ENCODE data around the gene COL20A1.
"Not testable (repeated sequence)": the region's sequence is repeated elsewhere in the genome, so short reads cannot be mapped to it uniquely, and the experiment has no call there.

Gene COL20A1

DNA sequence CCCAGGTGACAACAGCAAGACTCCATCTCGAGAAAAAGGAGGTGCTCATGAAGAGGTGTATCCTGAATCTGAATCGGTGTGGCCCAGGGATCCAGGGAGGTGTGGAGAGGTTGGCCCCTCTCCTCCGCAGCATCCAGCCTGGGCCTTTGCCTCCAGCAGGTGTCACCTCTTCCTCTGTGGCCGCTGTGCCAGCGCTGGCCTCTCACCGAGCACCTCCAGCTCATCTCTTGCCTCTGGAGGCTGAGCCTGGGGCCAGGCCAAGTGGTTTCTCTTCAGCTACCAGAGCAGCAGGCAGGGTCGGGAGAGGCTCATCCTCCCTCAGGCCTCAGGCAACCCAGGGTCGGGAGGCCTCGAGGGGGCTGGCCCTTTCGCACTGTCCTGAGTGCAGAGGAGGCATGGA, 1.2 kb upstream of the COL20A1 start:
- DNase-seq (ENCODE audit: low read depth) = no peak

DNA sequence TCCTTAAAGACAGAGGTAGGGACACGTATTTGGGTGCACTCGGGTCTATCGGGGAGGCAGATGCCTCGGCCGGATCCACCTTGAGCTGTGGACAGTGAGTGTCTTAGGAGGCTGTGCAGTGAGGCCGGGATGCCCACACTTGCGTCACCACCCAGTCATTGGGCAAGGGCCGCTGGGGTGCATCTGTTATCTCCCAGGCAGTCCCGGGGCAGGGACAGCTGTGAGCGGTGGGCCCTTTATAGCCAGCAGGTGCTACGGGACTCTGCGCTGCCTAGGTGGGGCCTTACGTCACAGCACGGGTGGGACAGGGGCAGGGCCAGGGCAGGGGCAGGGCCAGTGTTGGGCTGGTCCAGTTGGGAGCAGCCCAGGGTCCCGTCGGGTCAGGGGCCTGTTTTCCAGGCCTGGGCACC, 689 bp upstream of the COL20A1 start:
- no peak for DNase-seq (ENCODE audit: low read depth)

DNA sequence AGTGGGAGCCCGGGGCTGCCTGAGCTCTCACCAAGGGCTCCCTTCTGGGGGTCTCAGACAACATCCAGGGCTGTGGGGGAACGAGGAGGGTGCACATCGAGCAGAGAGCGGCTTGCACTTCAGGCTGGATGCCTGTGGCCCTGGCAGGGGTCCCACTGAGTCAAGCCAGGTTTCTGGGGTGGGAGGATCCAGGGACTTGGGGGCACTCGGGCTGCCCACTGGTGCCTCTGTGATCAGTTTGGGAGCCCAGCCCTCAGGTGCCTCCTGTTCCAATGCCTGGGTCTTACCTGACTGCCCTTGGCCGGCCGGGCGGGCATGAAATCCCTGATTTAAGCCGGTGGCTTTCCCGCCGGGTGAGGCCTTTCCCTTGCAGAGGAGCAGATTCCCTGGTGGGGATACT, 470 bp downstream of the COL20A1 start:
- DNase-seq (ENCODE audit: low read depth) = no peak

DNA sequence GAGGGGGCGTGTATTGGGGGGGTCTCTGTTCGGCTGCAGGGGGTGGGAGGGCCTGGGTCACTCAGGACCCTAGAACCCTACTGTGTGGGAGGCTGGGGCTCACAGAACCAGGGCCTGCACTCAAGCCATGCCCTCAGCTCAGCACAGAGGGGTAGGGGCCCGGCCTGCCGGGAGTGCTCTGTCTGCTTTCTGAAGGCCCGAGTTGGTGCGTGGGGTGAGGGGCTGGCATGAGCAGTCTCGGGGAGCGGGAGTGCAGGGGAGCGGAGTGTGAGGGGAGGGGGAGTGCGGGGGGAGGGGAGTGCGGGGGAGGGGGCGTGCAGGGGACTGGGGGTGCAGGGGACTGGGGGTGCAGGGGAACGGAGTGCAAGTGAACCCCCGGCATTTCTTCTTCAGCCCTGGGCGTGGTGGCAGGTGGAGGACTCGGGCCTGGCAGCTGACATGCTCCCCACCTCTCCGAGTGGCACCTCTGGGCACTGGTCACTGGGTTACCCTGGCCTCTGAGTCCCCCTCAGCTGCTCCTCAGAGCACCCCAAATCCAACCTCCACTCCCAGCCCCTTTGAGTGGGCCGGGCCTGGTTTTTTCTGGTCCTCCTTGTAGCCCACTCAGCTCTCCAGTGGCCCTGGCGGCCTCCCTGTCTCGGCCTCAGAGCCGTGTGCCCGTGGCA, 1.0 kb downstream of the COL20A1 start:
- no peak for DNase-seq (ENCODE audit: low read depth)

DNA sequence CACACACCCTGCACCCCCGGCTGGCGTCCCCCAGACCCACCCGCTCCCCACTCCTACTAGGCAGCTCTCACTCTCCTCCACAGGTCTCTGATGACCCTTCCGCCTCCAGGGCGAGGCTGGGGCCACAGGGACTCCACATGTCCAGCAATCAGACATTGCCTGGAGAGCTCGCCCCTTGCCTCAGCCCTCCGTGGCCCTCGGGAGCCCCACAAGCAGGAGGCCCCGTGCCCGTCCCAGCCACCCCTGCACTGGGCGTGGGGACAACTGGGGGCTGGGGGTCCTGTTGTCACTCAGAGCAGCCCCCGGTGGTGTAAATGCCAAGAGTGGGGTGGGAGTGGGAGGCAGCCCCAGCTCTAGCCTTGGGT, 1.5 kb downstream of the COL20A1 start:
- no peak for DNase-seq (ENCODE audit: low read depth)

DNA sequence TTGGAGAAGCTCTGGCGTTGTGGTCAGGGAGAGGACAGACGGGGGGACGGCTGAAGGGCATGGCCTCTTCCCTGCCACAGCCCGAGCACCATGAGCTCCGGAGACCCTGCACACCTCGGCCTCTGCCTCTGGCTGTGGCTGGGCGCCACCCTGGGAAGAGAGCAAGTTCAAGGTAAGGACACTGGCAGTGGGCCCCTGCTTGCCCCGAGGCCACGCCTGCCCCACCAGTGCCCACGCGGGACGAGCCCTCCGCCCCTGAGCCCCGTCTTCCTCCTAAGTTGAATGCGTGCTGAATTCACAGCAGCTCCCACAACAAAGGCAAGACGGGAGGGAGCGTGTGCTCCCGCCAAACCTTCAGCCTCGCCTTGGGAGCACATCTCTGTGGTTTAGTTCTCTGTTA, 2.0 kb downstream of the COL20A1 start:
- no peak for DNase-seq (ENCODE audit: low read depth)

DNA sequence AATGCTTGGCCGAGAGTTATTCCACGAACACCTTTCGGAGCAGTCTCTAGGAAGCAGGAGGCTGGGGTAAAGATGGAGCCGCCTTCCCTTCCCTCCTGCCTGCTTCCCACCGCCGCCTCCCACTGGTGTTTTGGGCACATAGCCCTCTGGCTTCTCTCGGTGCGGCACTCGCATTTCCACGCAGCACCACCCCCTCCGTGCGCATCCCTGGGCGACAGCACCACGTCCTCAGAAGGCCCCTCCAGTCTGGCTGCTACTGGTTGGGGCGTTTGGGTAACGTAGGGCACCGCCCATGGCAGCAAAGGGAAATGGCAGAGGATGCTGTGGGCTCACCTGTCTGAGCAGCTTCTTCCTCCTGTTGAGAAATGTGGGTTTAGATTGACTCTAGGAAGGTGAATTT, 2.4 kb downstream of the COL20A1 start:
- DNase-seq (ENCODE audit: low read depth) = no peak

DNA sequence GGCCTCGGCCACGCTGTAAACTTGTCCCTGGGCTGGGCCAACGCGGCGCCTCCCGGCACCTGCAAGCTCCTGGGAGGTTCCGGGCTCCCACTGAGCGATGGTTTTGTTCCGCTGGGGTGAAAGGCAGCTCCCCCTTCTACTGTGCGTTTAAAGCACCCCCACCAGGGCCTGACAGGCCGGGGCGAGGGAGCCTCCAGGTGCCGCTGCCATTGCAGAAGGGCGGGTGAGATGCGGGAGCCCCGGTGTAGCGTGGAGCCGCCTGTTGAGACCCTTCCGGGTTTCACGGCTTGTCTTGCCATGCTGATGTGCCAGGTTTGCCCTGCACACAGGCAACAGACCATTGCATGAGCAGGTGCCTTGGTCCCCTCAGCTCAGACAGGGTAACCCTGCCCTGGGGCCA, 2.9 kb downstream of the COL20A1 start:
- DNase-seq (ENCODE audit: low read depth) = no peak

DNA sequence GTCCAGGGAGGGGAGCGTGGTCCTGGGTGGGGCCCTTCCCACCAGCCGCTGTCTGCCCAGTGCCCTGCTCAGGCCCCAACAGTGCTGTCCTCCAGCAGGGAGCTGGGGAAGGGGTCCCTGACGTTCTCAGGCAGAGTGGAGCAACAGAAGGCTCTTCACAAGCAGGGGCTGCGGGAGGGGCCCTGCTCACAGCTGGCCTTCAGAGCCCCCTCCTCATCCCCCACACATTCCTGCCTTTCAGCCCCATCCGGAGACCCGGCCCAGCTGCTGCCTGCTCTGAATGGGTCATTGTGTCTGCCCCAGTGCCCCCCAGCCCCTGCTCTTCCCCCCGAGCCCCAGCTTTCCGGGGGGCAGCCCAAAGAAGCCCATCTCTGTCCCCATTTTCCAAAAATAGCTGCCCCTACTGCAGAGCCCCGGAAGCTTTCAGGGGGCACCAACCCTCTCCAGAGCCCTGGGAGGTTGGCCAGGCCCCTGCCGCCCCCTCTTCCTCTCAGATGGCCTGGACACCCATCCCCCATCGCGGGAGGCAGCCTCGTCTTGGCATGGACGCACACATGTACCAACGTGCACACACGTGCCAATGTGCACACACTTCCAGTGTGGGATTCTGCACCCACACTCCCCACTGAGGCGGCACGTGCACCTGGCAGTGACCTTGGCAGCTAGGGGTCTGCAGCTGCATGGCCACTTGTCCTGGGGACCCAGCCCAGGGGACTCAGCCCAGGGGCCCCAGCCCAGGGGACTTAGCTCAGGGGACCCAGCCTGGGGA, 3.7 kb downstream of the COL20A1 start:
- DNase-seq (ENCODE audit: low read depth) = no peak

DNA sequence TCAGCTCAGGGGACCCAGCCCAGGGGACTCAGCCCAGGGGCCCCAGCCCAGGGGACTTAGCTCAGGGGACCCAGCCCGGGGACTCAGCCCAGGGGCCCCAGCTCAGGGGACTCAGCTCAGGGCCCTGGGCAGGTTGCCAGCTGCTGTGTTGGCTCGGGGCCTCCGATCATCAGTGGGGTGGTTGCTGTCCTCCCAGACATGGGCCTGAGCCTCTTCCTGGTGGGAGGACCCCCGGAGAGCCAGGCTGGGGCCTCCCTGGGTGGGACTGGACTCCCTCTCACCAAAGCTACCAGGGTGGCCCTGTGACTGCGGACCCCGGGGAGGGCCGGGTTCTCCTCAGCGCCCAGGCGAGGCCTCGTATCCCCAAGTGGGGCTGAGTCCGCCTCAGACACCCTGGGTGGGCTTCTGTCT, 4.4 kb downstream of the COL20A1 start:
- no peak for DNase-seq (ENCODE audit: low read depth)

DNA sequence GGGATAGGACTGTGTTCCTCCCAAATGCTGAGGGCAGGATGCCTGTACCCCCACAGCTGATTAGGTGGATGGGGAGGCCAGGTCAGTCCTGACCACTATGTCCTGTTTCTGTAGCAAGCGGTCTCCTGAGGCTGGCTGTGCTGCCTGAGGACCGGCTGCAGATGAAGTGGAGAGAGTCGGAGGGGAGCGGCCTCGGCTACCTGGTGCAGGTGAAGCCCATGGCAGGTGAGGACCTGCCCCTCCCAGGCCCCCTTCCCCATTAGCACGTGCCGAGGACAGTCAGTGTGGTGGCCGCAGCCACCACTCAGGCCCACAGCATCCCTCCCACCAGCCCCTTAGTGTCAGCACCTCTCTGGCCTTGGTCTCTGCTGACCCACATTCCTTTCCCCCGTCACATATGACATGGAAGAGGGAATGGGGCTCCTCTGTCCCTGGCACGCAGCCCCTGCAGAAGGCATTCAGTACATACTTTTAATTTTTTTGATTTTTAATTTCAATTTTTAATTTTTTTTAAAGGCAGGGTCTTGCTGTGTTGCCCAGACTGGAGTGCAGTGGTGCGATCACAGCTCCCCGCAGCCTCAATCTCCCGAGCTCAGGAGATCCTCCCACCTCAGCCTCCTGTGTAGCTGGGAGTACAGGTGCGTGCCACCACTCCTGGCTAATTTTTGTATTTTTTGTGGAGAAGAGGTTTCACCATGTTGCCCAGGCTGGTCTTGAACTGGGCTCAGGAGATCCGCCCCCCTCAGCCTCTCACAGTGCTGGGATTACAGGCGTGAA, 5.0 kb downstream of the COL20A1 start:
- no peak for DNase-seq (ENCODE audit: low read depth)

DNA sequence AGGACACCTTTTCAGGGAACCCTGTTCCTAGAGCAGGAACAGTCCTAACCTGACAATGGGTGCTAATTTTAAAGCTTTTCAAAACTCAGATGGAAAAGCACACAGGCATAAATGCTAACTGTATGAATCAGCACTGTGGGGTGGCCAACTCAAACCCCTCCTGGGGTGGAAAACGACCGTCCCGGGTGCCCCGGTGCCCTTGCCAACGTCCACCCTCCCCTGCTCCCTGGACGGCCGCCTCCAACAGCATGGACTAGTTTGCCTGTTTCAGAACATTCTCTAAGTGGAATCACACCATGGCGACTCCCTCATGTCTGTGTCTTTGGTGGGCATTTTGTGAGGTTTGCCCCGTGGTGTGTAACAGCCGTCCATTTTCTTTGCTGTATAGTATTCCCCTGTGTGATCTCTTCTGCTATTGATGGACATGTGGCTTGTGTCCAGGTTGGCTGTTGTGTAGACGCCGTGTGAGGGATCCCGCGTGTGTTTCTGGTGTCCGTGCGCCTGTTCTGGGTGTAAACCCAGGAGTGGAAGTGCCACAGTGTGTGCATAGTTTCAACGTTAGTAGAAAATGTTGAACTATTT, 5.8 kb downstream of the COL20A1 start:
- no peak for DNase-seq (ENCODE audit: low read depth)

DNA sequence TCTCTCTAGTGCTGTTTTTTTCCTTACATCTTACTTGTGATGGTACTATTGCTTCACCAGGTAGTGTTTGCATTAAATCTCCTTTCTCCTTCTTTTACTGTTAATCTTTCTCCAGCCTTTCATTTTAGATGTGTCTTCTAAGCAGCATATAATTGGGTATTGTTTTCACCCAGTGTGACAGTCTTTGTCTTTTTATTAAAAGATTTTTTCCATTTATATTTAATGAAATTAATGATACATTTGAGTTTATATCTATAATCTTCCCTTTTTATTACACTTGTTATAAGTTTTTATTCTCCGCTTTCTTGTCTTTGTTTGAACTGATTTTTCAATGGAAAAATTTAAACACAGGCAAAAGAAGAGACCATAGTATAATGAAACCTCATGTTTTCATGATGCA, 8.7 kb downstream of the COL20A1 start:
- DNase-seq (ENCODE audit: low read depth) = no peak

DNA sequence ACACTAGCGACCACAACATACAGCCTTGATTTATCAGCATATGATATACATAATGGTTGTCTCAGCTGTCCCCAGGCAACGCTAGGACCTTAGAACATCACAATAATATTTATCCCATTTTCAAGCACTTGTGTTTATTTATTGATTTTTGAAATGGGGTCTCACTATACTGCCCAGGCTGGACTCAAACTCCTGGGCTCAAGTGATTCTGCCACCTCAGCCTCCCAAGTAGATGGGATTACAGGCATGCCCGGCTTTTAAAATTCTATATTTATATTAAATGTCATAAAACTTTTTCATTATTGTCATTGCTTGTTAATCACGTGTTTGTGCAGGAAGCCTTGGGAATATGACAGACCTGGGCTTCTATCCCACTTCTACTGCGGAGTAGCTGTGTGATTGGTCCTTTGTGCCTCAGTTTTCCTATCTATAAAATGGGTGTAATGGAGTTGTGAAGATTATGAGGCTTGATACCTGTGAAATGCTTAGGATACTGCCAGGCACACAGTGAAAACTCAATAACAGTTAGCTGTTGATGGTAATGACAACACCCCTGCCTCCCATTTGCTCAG, 10.2 kb downstream of the COL20A1 start:
- DNase-seq (ENCODE audit: low read depth) = no peak

DNA sequence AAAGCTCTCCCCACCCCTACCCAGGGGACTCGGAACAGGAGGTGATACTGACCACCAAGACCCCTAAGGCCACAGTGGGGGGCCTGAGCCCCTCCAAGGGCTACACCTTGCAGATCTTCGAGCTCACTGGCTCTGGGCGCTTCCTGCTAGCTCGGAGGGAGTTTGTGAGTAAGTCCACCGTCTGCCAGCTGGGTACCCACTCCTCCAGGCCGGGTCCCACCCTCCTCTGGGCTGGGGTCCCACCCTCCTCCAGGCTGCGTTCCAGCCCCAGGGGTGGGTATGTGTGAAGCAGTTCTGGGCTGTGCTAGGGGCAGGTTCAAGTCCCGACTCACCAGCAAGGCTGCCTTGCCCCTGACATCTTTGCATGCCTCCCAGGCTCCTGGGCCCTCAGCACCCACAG, 12.4 kb downstream of the COL20A1 start:
- no peak for DNase-seq (ENCODE audit: low read depth)

DNA sequence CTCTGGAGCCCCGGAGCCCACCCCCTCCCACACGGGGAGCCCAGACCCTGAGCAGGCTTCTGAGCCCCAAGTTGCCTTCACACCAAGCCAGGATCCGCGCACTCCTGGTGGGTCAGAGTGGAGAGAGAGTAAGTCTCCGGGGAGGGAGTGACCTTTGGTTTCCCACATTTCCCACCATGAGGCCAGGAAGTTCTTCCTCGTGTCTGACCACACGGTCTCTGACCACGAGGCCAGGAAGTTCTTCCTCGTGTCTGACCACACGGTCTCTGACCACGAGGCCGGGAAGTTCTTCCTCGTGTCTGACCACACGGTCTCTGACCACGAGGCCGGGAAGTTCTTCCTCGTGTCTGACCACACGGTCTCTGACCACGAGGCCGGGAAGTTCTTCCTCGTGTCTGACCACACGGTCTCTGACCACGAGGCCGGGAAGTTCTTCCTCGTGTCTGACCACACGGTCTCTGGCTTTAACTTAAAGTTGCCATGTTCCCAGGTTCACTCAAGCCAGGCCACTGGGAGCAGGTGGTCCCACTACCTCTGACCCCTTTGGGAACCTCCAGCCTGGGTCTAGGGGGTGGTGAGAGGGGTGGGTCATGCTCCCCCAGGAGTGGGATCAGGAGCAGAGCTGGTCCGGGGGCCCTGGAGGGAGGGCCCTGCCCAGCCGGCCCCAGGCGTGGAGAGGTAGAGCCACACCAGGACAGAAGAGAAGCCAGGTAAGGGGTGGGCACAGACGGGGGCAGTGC, 13.1 kb downstream of the COL20A1 start:
- DNase-seq (ENCODE audit: low read depth) = not testable (repeated sequence)

DNA sequence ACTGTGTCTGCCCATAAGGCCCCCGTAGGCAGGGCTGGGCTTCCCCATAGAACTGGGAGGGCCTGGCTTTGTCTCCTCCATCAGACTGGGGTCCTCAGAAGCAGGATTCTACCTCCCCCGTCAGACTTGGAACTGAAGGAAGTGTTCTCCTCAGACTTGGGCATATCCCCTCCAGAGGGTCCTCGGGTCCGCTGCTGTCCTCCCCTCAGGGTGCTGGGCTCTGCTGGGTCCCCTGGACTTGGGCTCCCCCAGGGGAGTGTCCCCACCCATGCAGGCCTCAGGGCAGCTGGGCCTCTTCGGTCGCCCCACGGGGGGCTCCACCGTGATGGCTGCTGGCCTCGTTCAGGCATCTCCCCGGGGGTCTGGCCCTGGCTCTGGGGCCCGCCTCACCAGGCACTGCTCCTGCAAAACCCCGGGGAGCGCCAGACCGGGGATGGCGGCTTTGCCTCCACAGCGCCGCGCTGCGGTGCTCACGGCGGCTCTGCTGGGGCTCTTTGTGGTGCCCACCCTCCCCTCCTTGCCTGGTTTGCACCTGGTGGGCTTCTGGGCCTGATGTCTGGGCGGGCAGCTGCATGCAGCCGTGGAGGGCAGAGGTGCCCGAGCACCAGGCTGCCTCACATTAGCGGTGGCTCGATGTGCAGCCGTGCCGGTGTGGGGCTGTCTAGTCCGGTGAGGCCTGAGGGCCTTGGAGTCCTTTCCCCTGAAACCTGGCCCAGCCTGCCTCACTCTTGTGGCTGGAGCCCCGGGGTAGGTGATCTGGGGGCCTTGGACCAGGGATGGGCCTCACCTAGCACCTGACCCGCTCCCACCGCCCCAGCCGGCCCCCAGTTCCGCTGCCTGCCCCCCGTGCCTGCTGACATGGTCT, 13.9 kb downstream of the COL20A1 start:
- no peak for DNase-seq (ENCODE audit: low read depth)

DNA sequence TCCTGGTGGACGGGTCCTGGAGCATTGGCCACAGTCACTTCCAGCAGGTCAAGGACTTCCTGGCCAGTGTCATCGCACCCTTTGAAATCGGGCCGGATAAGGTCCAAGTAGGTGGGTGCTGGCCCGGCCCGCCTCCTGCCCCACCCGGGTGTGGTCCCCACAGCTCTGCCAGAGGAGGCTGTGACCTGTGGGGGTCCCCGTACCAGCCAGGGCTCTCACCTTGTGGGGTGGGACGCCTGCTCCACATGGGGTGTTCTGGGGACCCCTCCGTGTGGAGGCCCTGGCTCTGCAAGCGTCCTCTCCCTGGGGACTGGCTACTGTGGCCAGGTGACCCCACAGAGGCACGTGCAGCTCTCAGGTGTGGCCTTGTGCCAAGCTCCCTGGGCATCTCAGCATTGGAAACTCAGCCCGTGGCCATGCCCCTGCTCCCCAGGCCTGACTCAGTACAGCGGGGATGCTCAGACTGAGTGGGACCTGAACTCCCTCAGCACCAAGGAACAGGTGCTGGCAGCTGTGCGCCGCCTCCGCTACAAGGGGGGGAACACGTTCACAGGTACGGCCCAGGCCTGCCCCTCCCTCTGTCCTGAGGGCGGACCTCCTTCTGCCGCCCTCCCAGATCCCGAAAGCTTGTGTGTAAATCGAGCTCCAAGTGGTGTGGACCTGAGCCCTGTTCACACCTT, 14.7 kb downstream of the COL20A1 start:
- no peak for DNase-seq (ENCODE audit: low read depth)

DNA sequence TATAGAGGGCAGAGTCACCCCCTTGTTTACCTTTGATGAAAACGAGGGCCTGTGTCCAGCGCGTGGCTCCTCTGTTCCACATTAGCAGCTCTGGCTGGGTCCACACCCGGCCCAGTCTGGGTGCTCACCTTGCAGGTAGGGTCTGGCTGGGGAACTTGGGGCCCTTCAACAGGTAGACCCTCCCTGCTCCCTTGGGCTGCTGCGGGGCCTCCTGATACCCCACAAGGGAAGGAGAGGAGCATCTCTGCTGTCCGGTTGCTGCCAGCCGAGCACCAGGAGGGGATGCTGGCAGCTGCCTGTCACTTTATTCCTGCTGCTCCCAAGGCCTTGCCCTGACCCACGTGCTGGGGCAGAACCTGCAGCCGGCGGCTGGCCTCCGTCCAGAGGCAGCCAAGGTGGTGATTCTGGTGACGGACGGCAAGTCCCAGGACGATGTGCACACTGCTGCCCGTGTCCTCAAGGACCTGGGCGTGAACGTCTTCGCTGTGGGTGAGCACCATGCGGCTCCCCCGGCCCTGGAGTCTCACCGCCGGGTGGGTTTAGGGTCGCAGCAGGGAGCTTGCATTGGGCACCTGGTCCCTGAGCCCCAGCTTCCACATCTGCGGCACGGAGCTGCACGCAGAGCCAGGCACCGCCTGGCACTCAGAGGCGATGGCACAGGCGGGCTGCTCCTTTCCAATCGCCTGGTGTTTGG, 15.4 kb downstream of the COL20A1 start:
- DNase-seq (ENCODE audit: low read depth) = no peak
